Measurements from ENCODE around the gene CHDH. TPM values are rescaled to one million over a fixed set of nuclear protein-coding genes. Genes with fewer than 3 reads are reported as not detected.
A peak's percentile ranks its signal among the peaks of the same experiment; 100 is the strongest.

Gene CHDH
- polyA plus RNA-seq, 2 of the 4 experiments (the other 2 are of a cell fraction): 1.1 to 2.8 TPM

GRCh38 chr3:53891497-53892285 lies 45.5 kb upstream of the CHDH start, which contains the start of gene SELENOK:
SELENOK (minus strand) TSS chr3:53891859.
- FAIRE-seq: no peak
- Histone ChIP-seq H3K9me3 (no peaks in the 10 kb centered on the region), H3K4me2 (peak within 1 kb of the TSS; percentile 78), H3K4me1 (peaks cover 14% of the 10 kb centered on the region; the same call in 2 of the 3 replicates), H3K27ac (peak within 1 kb of the TSS; percentile 79 to 92), H3K4me3 (peak within 1 kb of the TSS; percentile 88)
- POLR2A ChIA-PET: interaction anchor here (0.7 kb wide), 1 partner anchor 10 kb away, joined by 3 read pairs; no protein-coding TSS in a partner anchor
- CTCF ChIA-PET: interaction anchor here (1.3 kb wide), 1 partner anchor 10 kb away, joined by 6 read pairs; the partner anchor contains the start of gene ACTR8
- peak; percentile 35 for TF ChIP-seq NFE2L2 (conservative IDR thresholded peaks at IDR 0.05; ENCODE audit: low read length)
- no peak for TF ChIP-seq HMGXB4 (CRISPR knock-in tag; IDR thresholded peaks at IDR 0.05; ENCODE audit: borderline replicate concordance)
- TF ChIP-seq MAFK (IDR thresholded peaks at IDR 0.05; ENCODE audit: partially characterized antibody): peak; percentile 99
- TF ChIP-seq FOSB (CRISPR knock-in tag; IDR thresholded peaks at IDR 0.05): no peak
- TF ChIP-seq SREBF2 (IDR thresholded peaks at IDR 0.05): no peak
- TF ChIP-seq RCOR1 (IDR thresholded peaks at IDR 0.05; ENCODE audit: low read depth, low read length): no peak
- peak; percentile 49 for TF ChIP-seq POLR2A (IDR thresholded peaks at IDR 0.05; ENCODE audit: low read length)
- 0 out of 2 replicates have a peak, but pooled peaks have one; percentile 18 for TF ChIP-seq GATA3 (IDR thresholded peaks at IDR 0.05; ENCODE audit: borderline replicate concordance)
- TF ChIP-seq ZC3H11A (IDR thresholded peaks at IDR 0.05): no peak
- TF ChIP-seq CEBPB (IDR thresholded peaks at IDR 0.05): no peak
- no peak for TF ChIP-seq NPAS2 (CRISPR knock-in tag; IDR thresholded peaks at IDR 0.05; ENCODE audit: borderline replicate concordance)
- TF ChIP-seq MAX (IDR thresholded peaks at IDR 0.05): peak; percentile 77
- peak; percentile 60 for TF ChIP-seq PHF8 (IDR thresholded peaks at IDR 0.05; ENCODE audit: borderline replicate concordance, low read depth)
- TF ChIP-seq ELK1 (IDR thresholded peaks at IDR 0.05; ENCODE audit: low read depth, low read length): no peak
- DNase-seq (ENCODE audit: low read depth in 1 of 2, low spot score in 1 of 2): peak; percentile 77 to 98
- WGBS (ENCODE audit: missing lambda C conversion rate): 2% methylated on average over 30 of the region's 73 CpGs
- ATAC-seq: peak; percentile 98 to 99

- Histone ChIP-seq H3K4me1 (peaks cover 14% of the 10 kb centered on the region; the same call in 2 of the 3 replicates), H3K4me2 (peak overlapping the region; percentile 78), H3K27ac (peak overlapping the region; percentile 79 to 92), H3K9me3 (no peaks in the 10 kb centered on the region), H3K4me3 (peak overlapping the region; percentile 88)
- ATAC-seq (peak; percentile 20 to 47; a peak in 4 of 6 replicates), DNase-seq (ENCODE audit: low read depth in 1 of 2, low spot score in 1 of 2) (peak; percentile 17 to 38), FAIRE-seq (no peak)
- no peak for TF ChIP-seq CBX8 (IDR thresholded peaks at IDR 0.05)
- 0 out of 2 replicates have a peak, but pooled peaks have one; percentile 41 for TF ChIP-seq HOXA7 (CRISPR knock-in tag; IDR thresholded peaks at IDR 0.05)
- TF ChIP-seq POLR2AphosphoS2 (conservative IDR thresholded peaks at IDR 0.05; ENCODE audit: low read length): no peak
- WGBS (ENCODE audit: missing lambda C conversion rate): 5% methylated on average over 17 of the region's 21 CpGs
- CTCF ChIA-PET: interaction anchor here (1.3 kb wide), 1 partner anchor 10 kb away, joined by 6 read pairs; the partner anchor contains the start of gene ACTR8
- POLR2A ChIA-PET: interaction anchor here (0.8 kb wide), 1 partner anchor 15 kb away, joined by 5 read pairs; no protein-coding TSS in a partner anchor
These were observed 44.7 kb upstream of the CHDH start for GRCh38 chr3:53890726-53891475.

- ATAC-seq (no peak), FAIRE-seq (no peak), DNase-seq (ENCODE audit: low read depth in 1 of 2, low spot score in 1 of 2) (no peak)
- TF ChIP-seq CHD2 (IDR thresholded peaks at IDR 0.05; ENCODE audit: low read length, partially characterized antibody) (no peak), ATOH8 (CRISPR knock-in tag; IDR thresholded peaks at IDR 0.05; ENCODE audit: low read depth) (no peak), GATA3 (IDR thresholded peaks at IDR 0.05; ENCODE audit: borderline replicate concordance) (no peak)
- Histone ChIP-seq H3K27ac (no peak overlapping the region), H3K9me3 (no peaks in the 10 kb centered on the region), H3K4me2 (no peak overlapping the region), H3K4me1 (peaks cover 14% of the 10 kb centered on the region; the same call in 2 of the 3 replicates), H3K4me3 (no peak overlapping the region)
- CTCF ChIA-PET: no interaction called here
- WGBS (ENCODE audit: missing lambda C conversion rate): 100% methylated on average over 1 of the region's 1 CpG
- POLR2A ChIA-PET: no interaction called here
These were observed 42.0 kb upstream of the CHDH start for GRCh38 chr3:53888232-53888631.

Measured in A549 (cell line).